Stimulated activated CD8-positive, alpha-beta memory T cell treated with anti-CD3 and anti-CD28 coated beads, Interleukin-4, amount 100 ng/mL, for 4 hours (primary cell): Measurements from ENCODE around the gene CASTOR1.
"Not testable (repeated sequence)": the region's sequence is repeated elsewhere in the genome, so short reads cannot be mapped to it uniquely, and the experiment has no call there.

Experiments
- DNase-seq, 2 donors: peaks; one replicate each; pipeline ENCODE4 v3.0.0-alpha.2; 2020; ENCODE audit warnings: low read depth in 2 of 2, low spot score in 1 of 2

The CASTOR1 gene

GRCh38 chr22:30289141-30289979 is at the start of gene CASTOR1:
Gene CASTOR1, minus strand, starts transcription at chr22:30289505. Its CDS starts 8 bp downstream, at chr22:30289497.
- DNase-seq, result peak; percentile 74 to 76

- no peak for DNase-seq
Observed at GRCh38 chr22:30338802-30339201, 49.5 kb upstream of the CASTOR1 start.

GRCh38 chr22:30338341-30338740 is 49.0 kb upstream of the CASTOR1 start:
- not testable (repeated sequence) for DNase-seq

- DNase-seq, result no peak
Observed at GRCh38 chr22:30337461-30337778, 48.1 kb upstream of the CASTOR1 start.

- no peak for DNase-seq
Observed at GRCh38 chr22:30336752-30337460, 47.6 kb upstream of the CASTOR1 start.

GRCh38 chr22:30335236-30335635 is 45.9 kb upstream of the CASTOR1 start:
- DNase-seq, result no peak

- no peak for DNase-seq
Observed at GRCh38 chr22:30334646-30335045, 45.3 kb upstream of the CASTOR1 start.

GRCh38 chr22:30333707-30334087 is 44.4 kb upstream of the CASTOR1 start:
- no peak for DNase-seq

GRCh38 chr22:30332994-30333706 is 43.8 kb upstream of the CASTOR1 start:
- no peak for DNase-seq

GRCh38 chr22:30332551-30332950 is 43.2 kb upstream of the CASTOR1 start:
- no peak for DNase-seq

- DNase-seq, result no peak
Observed at GRCh38 chr22:30328466-30329049, 39.3 kb upstream of the CASTOR1 start.

GRCh38 chr22:30327864-30328345 is 38.6 kb upstream of the CASTOR1 start:
- no peak for DNase-seq

GRCh38 chr22:30326706-30327362 is 37.5 kb upstream of the CASTOR1 start, which contains the start of gene TBC1D10A:
Gene TBC1D10A, minus strand, starts transcription at chr22:30326941. Its CDS starts 60 bp downstream, at chr22:30326881.
- peak; percentile 74 to 86 for DNase-seq

GRCh38 chr22:30326255-30326705 is 37.0 kb upstream of the CASTOR1 start:
- DNase-seq, result no peak

GRCh38 chr22:30325724-30326254 is 36.5 kb upstream of the CASTOR1 start:
- no peak for DNase-seq

- no peak for DNase-seq
Observed at GRCh38 chr22:30325065-30325720, 35.9 kb upstream of the CASTOR1 start.

- no peak for DNase-seq
Observed at GRCh38 chr22:30324014-30324730, 34.9 kb upstream of the CASTOR1 start.

GRCh38 chr22:30323246-30323645 is 33.9 kb upstream of the CASTOR1 start:
- DNase-seq, result no peak

GRCh38 chr22:30321461-30321860 is 32.2 kb upstream of the CASTOR1 start:
- DNase-seq, result no peak
